ENCODE data around the gene CNOT3. TPM values are rescaled to one million over a fixed set of nuclear protein-coding genes. Genes with fewer than 3 reads are reported as not detected.
A peak's percentile ranks its signal among the peaks of the same experiment; 100 is the strongest.
"Not testable (repeated sequence)": the region's sequence is repeated elsewhere in the genome, so short reads cannot be mapped to it uniquely, and the experiment has no call there.

Gene CNOT3
- total RNA-seq (2014; rRNA removed; shearing (Covaris generic); ENCODE audit: low replicate concordance) = 3.3 and 18.4 TPM in 2 replicates

DNA sequence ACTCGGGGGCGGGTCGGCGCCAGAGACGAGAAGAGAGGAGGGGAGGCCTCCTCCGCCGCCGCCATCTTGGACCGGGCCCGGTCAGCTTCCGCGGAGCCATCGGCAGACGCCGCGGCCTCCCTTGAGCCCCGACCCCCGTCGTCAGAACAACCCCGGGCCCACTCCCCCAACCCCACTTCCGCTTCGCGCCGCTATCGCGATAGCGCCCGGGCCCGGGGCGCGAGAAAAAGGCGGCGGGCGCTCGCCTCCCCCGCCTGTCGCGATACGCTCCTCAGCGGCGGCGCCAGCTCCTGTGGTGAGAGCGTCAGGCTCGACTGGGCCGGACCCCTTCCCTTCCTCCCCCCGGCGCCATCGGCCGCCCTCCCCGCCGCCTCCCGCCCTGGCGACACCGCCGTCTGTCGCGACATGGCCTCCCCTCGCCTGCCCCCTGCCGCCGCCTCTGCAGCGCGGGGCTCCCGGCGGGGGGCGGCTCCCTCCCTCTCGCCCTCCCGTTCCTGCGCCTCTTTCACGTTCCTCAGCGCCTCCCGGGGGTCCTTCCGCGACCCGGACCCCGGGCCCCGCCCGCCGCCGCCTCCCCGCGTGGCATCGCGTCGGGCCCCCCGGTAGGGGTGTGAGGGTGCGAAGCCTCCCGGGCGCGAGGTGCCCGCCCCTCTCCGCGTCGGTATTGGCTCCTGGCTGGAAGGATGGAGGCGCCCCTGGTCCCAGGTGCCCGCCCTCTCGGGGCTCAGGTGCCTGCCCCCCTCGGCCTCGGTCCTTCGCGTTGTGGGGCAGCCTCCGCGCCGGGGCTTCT is at the start of gene CNOT3:
CNOT3 (plus strand) TSS at position 64 of the 790 bp plus-strand sequence. CDS start 5,217 bp downstream, outside the sequence.
- no peak for DNase-seq (ENCODE audit: low read depth)
- in situ Hi-C loops (cut with HindIII; ENCODE audit: low pct_unique_long_range_greater_than_20kb, low sequenced_read_pairs) = no loop called here

- DNase-seq (ENCODE audit: low read depth) = no peak
- in situ Hi-C loops (cut with HindIII; ENCODE audit: low pct_unique_long_range_greater_than_20kb, low sequenced_read_pairs) = no loop called here
These were observed 43.0 kb upstream of the CNOT3 start for GRCh38 chr19:54094426-54095000.

- no peak for DNase-seq (ENCODE audit: low read depth)
- in situ Hi-C loops (cut with HindIII; ENCODE audit: low pct_unique_long_range_greater_than_20kb, low sequenced_read_pairs) = no loop called here
These were observed 42.3 kb upstream of the CNOT3 start for GRCh38 chr19:54095136-54095858.

DNA sequence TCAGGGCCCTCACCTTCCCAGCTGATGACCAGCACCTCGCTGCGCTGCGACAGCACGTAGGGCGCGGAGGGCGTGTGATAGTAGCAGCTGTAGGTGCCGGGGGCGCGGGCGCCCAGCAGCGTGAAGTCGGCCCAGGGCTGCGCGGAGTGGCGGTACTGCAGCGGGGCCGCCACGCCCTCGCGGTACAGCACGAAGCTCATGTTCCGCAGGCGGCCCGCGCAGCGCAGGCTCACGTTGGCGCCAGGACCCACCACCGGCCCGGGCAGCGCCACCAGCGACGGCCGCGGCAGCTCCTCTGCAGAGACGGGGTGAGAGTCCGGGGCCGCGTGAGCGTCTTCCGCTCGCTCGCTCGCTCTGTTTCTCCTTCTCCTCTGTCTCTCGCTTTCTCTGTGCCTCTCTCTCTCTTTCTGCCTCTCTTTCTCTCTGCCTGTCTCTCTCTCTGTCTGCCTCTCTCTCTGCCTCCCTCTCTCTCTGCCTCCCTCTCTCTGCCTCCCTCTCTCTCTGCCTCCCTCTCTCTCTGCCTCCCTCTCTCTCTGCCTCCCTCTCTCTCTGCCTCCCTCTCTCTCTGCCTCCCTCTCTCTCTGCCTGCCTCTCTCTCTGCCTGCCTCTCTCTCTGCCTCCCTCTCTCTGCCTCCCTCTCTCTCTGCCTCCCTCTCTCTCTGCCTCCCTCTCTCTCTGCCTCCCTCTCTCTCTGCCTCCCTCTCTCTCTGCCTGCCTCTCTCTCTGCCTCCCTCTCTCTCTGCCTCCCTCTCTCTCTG is 41.5 kb upstream of the CNOT3 start:
- DNase-seq (ENCODE audit: low read depth) = peak; percentile 22
- in situ Hi-C loops (cut with HindIII; ENCODE audit: low pct_unique_long_range_greater_than_20kb, low sequenced_read_pairs) = not testable (repeated sequence)

GRCh38 chr19:54096617-54097106 is 40.9 kb upstream of the CNOT3 start:
- peak; percentile 58 for DNase-seq (ENCODE audit: low read depth)
- in situ Hi-C loops (cut with HindIII; ENCODE audit: low pct_unique_long_range_greater_than_20kb, low sequenced_read_pairs) = no loop called here

GRCh38 chr19:54099190-54099902 is 38.2 kb upstream of the CNOT3 start:
- DNase-seq (ENCODE audit: low read depth) = no peak
- in situ Hi-C loops (cut with HindIII; ENCODE audit: low pct_unique_long_range_greater_than_20kb, low sequenced_read_pairs) = no loop called here

DNA sequence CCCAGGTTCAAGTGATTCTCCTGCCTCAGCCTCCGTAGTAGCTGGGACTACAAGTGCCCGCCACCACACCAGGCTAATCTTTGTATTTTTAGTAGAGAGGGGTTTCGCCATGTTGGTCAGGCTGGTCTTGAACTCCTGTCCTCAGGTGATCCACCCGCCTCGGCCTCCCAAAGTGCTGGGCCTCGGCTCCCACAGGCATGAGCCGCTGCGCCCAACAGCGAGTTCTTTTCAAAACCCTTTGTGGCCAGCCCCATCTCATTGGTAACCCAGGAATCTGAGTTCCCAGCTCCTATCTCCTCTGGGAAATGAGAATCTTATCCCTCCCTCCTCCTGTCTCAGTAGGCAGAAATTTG is 37.7 kb upstream of the CNOT3 start:
- in situ Hi-C loops (cut with HindIII; ENCODE audit: low pct_unique_long_range_greater_than_20kb, low sequenced_read_pairs); DNase-seq (ENCODE audit: low read depth): not testable (repeated sequence)

GRCh38 chr19:54100561-54100960 is 37.0 kb upstream of the CNOT3 start, which contains the start of gene OSCAR:
Gene OSCAR (minus strand): TSS chr19:54100803. CDS start chr19:54100792, 11 bp downstream.
- peak; percentile 23 for DNase-seq (ENCODE audit: low read depth)
- in situ Hi-C loops (cut with HindIII; ENCODE audit: low pct_unique_long_range_greater_than_20kb, low sequenced_read_pairs) = no loop called here

DNA sequence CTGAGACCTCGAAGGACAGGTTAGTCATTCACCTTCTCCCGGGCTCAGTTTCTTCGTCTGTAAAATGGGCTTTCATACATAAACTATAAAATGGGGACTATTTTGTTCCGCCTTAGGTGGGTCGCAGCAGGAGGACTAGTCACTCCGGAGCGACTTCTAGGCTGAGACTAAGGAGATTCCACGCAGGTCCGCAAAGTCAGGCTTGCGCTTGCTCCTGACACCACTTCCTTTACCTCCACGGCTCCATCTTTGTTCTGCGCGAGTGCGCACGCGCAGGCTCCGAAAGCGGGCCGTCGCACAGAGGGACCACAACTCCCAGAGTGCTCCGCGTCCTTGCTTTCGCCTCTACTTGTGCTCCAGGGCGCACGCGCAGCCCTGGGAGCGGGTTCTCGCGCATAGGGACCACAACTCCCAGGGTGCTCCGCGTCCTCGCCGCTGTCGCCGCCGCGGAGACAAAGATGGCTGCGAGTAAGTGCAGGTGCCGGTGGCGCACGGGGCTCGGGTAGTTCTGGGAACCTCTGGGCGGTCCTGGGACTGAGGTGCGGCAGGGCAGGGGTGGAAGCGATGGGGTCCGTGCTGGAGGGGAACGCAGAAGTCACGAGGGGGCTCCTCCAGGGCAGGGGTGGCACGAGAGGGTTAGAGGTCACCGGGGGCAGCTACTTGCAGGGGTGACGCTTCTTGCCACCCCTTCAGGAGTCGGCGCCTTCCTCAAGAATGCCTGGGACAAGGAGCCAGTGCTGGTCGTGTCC is 35.0 kb upstream of the CNOT3 start, which contains the start of gene NDUFA3:
NDUFA3 (plus strand) TSS at position 435 of the 749 bp plus-strand sequence; CDS start at position 459, 24 bp downstream.
- peak; percentile 94 for DNase-seq (ENCODE audit: low read depth)
- in situ Hi-C loops (cut with HindIII; ENCODE audit: low pct_unique_long_range_greater_than_20kb, low sequenced_read_pairs) = no loop called here

DNA sequence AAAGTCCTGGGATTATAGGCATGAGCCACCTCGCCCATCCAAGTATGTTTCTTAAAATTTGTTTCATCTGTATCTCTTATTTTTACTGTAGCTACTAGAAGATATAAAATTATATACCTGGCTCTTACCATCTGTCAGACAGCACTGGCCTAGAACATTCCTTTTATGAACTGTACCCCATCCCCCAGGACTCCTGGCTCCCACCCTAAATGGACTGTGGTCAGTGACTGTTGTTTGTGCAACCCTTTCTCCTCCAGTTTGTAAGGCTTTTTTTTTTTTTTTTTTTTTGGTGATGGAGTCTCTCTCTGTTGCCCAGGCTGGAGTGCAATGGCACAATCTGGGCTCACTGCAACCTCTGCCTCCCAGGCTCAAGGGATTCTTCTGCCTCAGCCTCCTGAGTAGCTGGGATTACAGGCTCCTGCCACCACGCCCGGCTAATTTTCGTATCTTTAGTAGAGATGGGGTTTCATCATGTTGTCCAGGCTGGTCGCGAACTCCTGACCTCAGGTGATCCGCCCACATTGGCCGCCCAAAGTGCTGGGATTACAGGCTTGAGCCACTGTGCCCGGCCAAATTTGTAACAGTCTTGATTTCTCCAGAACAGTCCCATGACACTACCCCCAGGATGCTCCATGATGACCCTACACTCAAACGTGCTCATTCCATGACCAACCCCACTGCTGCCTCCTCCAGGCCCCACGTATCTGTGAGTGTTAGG is 32.4 kb upstream of the CNOT3 start:
- no peak for DNase-seq (ENCODE audit: low read depth)
- in situ Hi-C loops (cut with HindIII; ENCODE audit: low pct_unique_long_range_greater_than_20kb, low sequenced_read_pairs) = no loop called here

GRCh38 chr19:54105796-54106195 is 31.8 kb upstream of the CNOT3 start:
- DNase-seq (ENCODE audit: low read depth) = no peak
- in situ Hi-C loops (cut with HindIII; ENCODE audit: low pct_unique_long_range_greater_than_20kb, low sequenced_read_pairs) = no loop called here

GRCh38 chr19:54106716-54107115 is 30.8 kb upstream of the CNOT3 start:
- no peak for DNase-seq (ENCODE audit: low read depth)
- in situ Hi-C loops (cut with HindIII; ENCODE audit: low pct_unique_long_range_greater_than_20kb, low sequenced_read_pairs) = no loop called here

- DNase-seq (ENCODE audit: low read depth) = no peak
- in situ Hi-C loops (cut with HindIII; ENCODE audit: low pct_unique_long_range_greater_than_20kb, low sequenced_read_pairs) = no loop called here
These were observed 29.6 kb upstream of the CNOT3 start for GRCh38 chr19:54107876-54108490.

- DNase-seq (ENCODE audit: low read depth) = no peak
- in situ Hi-C loops (cut with HindIII; ENCODE audit: low pct_unique_long_range_greater_than_20kb, low sequenced_read_pairs) = no loop called here
These were observed 29.1 kb upstream of the CNOT3 start for GRCh38 chr19:54108496-54108895.

DNA sequence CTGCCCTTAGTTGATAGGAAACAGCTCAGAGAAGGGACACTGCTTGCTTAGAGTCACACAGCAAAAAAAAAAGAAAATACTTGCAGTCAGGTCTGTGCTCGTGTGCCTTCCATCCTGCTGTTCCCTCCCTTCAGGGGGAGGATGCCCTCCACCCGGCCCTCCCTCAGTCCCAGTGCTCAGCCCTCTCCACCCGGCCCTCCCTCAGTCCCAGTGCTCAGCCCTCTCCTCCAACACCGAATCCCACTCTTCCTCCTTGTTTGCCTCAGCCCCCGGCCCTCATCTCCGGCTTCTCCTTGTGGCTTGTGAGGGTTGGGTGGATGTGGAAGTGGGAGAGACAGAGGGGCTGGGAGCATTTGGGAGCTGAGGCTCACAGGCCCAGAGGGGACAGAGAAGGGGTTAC is 27.9 kb upstream of the CNOT3 start:
- in situ Hi-C loops (cut with HindIII; ENCODE audit: low pct_unique_long_range_greater_than_20kb, low sequenced_read_pairs) = no loop called here
- DNase-seq (ENCODE audit: low read depth) = no peak

Data from Caki2 (cell line).